ENCODE results near the gene LYRM2.

The LYRM2 gene

DNA sequence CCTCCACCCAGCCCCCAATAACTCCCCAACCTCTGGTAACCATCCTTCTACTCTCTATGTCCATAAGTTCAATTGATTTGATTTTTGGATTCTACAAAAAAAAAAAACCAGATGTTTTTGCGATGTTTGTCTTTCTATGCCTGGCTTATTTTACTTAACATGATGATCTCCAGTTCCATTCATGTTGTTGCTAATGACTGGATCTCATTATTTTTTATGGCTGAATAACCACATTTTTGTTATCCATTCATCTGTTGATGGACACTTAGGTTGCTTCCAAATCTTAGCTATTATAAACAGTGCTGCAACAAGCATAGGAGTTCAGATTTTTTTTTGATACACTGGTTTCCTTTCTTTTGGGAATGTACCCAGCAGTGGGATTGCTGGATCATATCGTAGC lies 98.8 kb downstream of the LYRM2 start:
- no peak overlapping the region for H3K27ac ChIP-seq
- no peak for TF ChIP-seq ZFX (IDR thresholded peaks at IDR 0.05)

DNA sequence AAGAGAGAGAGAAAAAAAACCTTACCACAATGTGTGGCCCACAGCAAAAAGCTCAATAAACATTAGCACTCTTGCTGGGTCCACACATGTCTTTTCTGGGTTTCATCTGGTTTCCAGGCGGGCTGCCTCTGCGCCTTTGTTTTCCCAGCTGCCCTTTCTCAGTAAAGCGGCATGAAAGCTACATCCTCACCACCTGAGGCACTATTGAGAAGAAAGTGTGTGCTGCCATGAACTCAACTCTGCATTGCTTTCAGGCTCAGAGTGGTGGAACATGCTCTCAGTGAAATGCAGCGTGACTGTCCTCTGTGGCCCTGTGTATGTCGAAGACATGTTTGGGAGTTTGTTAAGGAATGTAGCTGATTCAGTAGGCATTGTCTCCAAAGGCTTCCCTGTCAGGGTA lies 102.3 kb downstream of the LYRM2 start:
- no peak for TF ChIP-seq ZFX (IDR thresholded peaks at IDR 0.05)
- TF ChIP-seq, protein P1, sequence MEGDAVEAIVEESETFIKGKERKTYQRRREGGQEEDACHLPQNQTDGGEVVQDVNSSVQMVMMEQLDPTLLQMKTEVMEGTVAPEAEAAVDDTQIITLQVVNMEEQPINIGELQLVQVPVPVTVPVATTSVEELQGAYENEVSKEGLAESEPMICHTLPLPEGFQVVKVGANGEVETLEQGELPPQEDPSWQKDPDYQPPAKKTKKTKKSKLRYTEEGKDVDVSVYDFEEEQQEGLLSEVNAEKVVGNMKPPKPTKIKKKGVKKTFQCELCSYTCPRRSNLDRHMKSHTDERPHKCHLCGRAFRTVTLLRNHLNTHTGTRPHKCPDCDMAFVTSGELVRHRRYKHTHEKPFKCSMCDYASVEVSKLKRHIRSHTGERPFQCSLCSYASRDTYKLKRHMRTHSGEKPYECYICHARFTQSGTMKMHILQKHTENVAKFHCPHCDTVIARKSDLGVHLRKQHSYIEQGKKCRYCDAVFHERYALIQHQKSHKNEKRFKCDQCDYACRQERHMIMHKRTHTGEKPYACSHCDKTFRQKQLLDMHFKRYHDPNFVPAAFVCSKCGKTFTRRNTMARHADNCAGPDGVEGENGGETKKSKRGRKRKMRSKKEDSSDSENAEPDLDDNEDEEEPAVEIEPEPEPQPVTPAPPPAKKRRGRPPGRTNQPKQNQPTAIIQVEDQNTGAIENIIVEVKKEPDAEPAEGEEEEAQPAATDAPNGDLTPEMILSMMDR (conservative IDR thresholded peaks at IDR 0.05): no peak
- no peak overlapping the region for H3K27ac ChIP-seq

DNA sequence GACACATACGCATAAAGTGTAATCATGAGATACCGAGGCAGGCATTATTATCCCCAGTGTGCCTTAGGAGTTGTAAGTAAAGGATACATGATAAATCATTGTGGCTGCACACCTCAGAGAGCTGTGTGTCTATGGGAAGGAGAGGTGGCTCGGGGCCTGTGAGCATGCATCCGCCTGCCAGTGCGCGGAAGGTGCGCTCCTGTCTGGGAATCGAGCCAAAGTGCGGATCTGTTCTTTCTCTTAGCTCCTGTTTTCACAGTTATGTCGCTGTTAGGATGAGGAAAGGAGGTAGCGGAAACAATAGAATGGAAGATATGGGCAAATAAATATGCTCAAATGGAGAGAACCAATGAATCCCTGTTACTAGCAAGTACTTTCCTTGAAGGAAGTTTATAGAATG lies 107.6 kb downstream of the LYRM2 start:
- TF ChIP-seq ZFX (IDR thresholded peaks at IDR 0.05): no peak
- TF ChIP-seq, protein P1 (conservative IDR thresholded peaks at IDR 0.05): no peak

DNA sequence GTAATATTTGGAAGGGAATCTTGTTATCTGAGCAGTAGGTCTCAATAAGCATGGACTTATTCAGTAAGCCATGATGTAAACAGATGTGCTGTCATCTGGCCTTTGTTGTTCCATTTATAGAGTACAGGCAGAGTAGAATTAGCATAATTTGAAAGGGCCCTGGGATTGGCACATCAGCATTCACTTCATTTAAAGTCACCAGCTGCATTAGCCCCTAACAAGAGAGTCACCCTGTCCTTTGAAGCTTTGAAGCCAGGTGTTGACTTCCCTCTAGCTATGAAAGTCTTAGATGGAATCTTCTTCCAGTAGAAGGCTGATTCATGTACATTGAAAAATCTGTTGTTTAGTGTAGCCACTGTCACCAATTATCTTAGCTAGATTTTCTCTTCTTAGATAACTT lies 109.7 kb downstream of the LYRM2 start:
- no peak overlapping the region for H3K27ac ChIP-seq
- no peak for TF ChIP-seq ZFX (IDR thresholded peaks at IDR 0.05)
- TF ChIP-seq, protein P1 (conservative IDR thresholded peaks at IDR 0.05): no peak

More for the DNA sequence above, 107.6 kb downstream of the LYRM2 start:
- H3K27ac ChIP-seq: no peak overlapping the region

DNA sequence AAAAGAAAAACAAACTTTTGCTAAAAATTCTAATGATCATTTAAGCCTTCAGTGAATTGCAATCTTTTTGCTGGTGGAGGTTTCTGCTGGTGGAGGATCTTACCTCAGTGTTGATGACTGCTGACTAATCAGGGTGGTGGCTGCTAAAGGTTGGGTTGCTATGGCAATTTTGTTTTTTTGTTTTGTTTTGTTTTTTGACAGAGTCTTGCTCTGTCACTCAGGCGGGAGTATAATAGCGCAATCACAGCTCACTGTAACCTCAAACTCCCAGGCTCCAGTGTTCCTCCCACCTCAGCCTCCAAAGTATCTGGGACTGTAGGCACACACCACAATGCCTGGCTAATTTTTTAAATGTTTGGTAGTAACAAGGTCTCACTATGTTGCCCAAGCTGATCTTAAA lies 110.9 kb downstream of the LYRM2 start:
- no peak for TF ChIP-seq ZFX (IDR thresholded peaks at IDR 0.05)
- H3K27ac ChIP-seq: no peak overlapping the region

DNA sequence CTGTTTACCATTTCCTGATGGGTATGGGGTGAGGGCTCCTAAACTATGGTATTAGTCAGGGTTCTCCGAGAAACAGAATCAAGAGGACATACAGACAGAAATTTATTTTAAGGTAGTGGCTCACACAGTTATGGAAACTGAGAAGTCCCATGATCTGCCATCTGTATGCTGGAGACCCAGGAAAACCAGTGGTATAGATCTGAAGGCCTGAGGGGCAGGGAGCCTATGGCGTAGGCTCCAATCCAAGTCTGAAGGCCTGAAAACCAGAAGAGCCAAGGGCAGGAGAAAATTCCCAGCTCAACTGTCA lies 112.0 kb downstream of the LYRM2 start:
- H3K27ac ChIP-seq: no peak overlapping the region

DNA sequence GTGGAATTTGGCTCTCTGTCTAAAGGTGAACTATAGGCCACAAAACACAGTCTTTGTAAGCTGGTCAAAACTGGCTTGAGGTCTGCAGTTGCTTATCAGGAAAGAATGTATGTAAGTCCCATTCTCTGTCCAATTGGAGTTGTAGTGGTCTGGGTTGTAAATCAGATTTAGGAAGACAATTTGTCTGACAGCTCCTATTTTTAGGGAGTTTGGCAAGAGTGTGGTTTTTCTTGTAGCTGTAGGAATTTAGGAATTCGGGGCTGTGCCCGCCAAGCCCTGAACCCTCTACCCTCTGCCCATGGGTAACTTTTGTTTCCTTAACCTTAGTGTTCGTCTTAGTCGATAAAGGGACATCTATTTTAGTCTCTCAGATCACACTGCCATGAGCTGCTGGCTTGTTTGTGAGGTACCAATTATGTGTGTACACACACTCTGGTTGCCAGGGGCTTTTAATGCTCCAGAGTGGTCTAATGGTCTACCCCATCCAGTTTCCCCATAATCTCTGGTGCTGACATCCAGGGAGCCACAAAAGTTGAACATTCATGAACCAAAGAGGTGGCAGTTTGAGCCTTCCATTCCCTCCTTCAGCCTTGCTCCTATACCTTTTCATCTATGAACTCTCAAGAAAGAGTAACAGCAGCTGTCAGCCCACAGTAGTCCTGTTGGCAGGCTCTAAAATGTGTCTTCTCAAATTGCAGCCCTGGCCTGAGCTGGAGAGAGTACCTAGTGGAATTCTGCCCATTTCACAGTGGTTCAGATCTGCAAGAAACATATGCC lies 112.6 kb downstream of the LYRM2 start:
- no peak for TF ChIP-seq ZFX (IDR thresholded peaks at IDR 0.05)
- TF ChIP-seq, protein P1 (conservative IDR thresholded peaks at IDR 0.05): no peak
- no peak overlapping the region for H3K27ac ChIP-seq

More for the DNA sequence above, 112.0 kb downstream of the LYRM2 start:
- no peak for TF ChIP-seq ZFX (IDR thresholded peaks at IDR 0.05)
- TF ChIP-seq, protein P1 (conservative IDR thresholded peaks at IDR 0.05): no peak

DNA sequence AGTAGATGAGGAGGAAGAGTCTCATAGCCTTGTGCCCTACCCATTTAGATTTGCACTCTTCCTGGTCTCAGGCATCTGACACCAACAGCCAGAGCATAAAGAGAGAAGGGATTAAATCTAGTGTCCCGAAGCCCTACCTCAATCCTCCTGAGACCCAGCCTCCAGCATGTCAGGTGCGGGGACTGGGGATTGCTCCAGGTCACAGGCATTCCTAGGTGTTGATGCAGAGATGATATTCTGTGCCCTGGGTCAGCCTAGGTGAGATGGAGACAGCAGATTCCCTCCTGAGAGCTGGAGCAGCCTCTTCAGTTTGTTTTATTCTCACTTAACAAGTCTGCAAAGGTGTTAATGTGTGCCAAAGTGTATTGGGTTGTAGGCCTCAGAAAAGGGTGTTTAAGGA lies 115.8 kb downstream of the LYRM2 start:
- TF ChIP-seq, protein P1 (conservative IDR thresholded peaks at IDR 0.05): no peak
- TF ChIP-seq ZFX (IDR thresholded peaks at IDR 0.05): no peak
- H3K27ac ChIP-seq: no peak overlapping the region

Data from C4-2B (cell line).